Measurements from ENCODE around the gene ZNF609.
"Not testable (repeated sequence)": the region's sequence is repeated elsewhere in the genome, so short reads cannot be mapped to it uniquely, and the experiment has no call there.

The ZNF609 gene

DNA sequence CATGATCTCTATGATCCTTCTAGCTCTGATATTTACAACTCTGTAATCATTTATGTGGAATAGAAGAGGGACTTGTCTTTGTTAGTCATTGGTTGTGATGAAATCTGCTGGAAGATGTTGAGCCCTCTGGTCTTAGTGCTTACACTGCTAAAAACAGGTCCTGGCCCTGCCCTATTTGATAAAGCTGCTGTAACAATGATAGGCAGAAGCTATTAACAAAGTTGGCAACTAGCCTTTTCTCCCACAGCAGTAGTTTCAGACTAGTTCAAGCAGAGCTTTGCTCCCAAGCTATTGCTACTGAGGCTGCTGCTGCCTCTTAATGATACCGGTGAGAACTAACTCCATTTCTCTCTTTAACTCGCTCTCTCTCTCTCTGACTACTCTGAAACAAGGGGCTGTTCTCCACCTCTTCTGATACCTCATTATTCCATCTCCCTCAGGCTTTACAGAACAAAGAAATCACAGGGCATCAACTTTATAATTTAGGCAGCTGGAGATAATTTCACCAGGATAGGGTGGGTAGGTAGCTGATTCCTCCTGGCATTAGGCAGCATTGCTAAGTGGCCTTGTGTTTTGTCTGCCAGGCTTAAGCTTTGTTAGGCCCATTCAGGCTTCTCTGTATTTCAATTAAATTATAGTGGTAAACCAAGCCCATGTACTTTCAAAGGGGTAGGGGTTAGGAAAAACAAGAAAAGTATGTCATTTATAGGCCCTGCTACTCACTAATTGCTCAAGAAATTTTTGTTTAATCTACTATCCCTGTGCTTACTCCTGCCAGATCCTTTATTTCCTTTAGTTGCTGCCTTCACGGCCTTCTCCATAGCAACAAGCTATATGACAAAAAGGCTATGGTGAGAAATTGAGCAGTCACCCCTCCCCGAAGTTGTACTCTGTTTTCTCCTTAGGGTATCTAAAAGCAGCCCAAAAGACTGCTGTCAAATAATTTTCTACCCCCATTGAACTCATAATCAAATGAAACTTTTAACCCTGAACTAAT is 175.4 kb downstream of the ZNF609 start:
- Histone ChIP-seq H2AFZ (ENCODE audit: low read depth, low read length) (no peak overlapping the region), H3K4me3 (ENCODE audit: low read length) (no peak overlapping the region), H3K27me3 (ENCODE audit: low read depth, low read length) (no peaks in the 10 kb centered on the region), H3K27ac (ENCODE audit: low read length) (no peak overlapping the region), H3K9ac (ENCODE audit: low read length) (no peak overlapping the region), H4K20me1 (ENCODE audit: insufficient read depth, low read length) (no peaks in the 10 kb centered on the region), H3K36me3 (replicated peaks; ENCODE audit: low read depth, low read length) (peaks cover 11% of the 10 kb centered on the region), H3K4me2 (ENCODE audit: low read length) (no peak overlapping the region), H3K9me3 (ENCODE audit: insufficient read depth, low read length) (peaks cover 6% of the 10 kb centered on the region; the same call in 1 of the 2 replicates), H3K79me2 (ENCODE audit: low read length) (0 out of 2 replicates have a peak, but pooled peaks cover 2% of the 10 kb centered on the region), H3K4me1 (ENCODE audit: low read length) (peaks cover 4% of the 10 kb centered on the region; the same call in 1 of the 2 replicates)
- no peak for TF ChIP-seq EZH2phosphoT487 (IDR thresholded peaks at IDR 0.05; ENCODE audit: low read depth)
- TF ChIP-seq CTCF (IDR thresholded peaks at IDR 0.05; ENCODE audit: low read depth, low read length): no peak

- H3K36me3 ChIP-seq (replicated peaks; ENCODE audit: low read depth, low read length): peaks cover 11% of the 10 kb centered on the region
- no peak overlapping the region for H2AFZ ChIP-seq (ENCODE audit: low read depth, low read length)
- H3K27me3 ChIP-seq (ENCODE audit: low read depth, low read length): no peaks in the 10 kb centered on the region
- no peak overlapping the region for H3K4me3 ChIP-seq (ENCODE audit: low read length)
- 0 out of 2 replicates have a peak, but pooled peaks cover 2% of the 10 kb centered on the region for H3K79me2 ChIP-seq (ENCODE audit: low read length)
- peaks cover 4% of the 10 kb centered on the region; the same call in 1 of the 2 replicates for H3K4me1 ChIP-seq (ENCODE audit: low read length)
- no peak overlapping the region for H3K9ac ChIP-seq (ENCODE audit: low read length)
- no peaks in the 10 kb centered on the region for H4K20me1 ChIP-seq (ENCODE audit: insufficient read depth, low read length)
- no peak overlapping the region for H3K27ac ChIP-seq (ENCODE audit: low read length)
- H3K4me2 ChIP-seq (ENCODE audit: low read length): no peak overlapping the region
- no peak for TF ChIP-seq EZH2phosphoT487 (IDR thresholded peaks at IDR 0.05; ENCODE audit: low read depth)
- no peak for TF ChIP-seq CTCF (IDR thresholded peaks at IDR 0.05; ENCODE audit: low read depth, low read length)
- H3K9me3 ChIP-seq (ENCODE audit: insufficient read depth, low read length): peaks cover 6% of the 10 kb centered on the region; the same call in 1 of the 2 replicates
Observed at GRCh38 chr15:64636556-64636955, 176.2 kb downstream of the ZNF609 start.

DNA sequence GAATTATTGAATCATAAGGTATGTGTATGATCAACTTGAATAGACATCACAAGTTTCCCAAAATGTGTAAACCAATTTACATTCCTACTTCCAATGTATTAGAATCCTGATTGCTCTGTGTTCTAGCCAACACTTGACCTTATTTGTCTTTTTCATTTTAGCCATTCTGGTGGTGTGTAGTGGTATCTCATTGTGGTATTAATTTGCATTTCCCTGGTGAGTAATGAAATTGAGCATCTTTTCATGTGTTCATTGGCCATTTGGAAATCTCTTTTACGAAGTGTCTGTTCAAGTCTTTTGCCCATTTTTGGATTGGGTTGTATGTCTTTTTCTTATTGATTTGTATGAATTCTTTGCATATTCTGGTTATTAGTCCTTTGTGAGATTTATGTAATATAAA is 177.0 kb downstream of the ZNF609 start:
- H4K20me1 ChIP-seq (ENCODE audit: insufficient read depth, low read length): no peaks in the 10 kb centered on the region
- no peak overlapping the region for H3K27ac ChIP-seq (ENCODE audit: low read length)
- H3K9ac ChIP-seq (ENCODE audit: low read length): no peak overlapping the region
- TF ChIP-seq CTCF (IDR thresholded peaks at IDR 0.05; ENCODE audit: low read depth, low read length) (no peak), EZH2phosphoT487 (IDR thresholded peaks at IDR 0.05; ENCODE audit: low read depth) (no peak)
- 0 out of 2 replicates have a peak, but pooled peaks cover 2% of the 10 kb centered on the region for H3K79me2 ChIP-seq (ENCODE audit: low read length)
- peaks cover 4% of the 10 kb centered on the region; the same call in 1 of the 2 replicates for H3K4me1 ChIP-seq (ENCODE audit: low read length)
- peaks cover 6% of the 10 kb centered on the region; the same call in 1 of the 2 replicates for H3K9me3 ChIP-seq (ENCODE audit: insufficient read depth, low read length)
- H3K27me3 ChIP-seq (ENCODE audit: low read depth, low read length): no peaks in the 10 kb centered on the region
- H3K36me3 ChIP-seq (replicated peaks; ENCODE audit: low read depth, low read length): peaks cover 11% of the 10 kb centered on the region
- H3K4me2 ChIP-seq (ENCODE audit: low read length): no peak overlapping the region
- H3K4me3 ChIP-seq (ENCODE audit: low read length): no peak overlapping the region
- H2AFZ ChIP-seq (ENCODE audit: low read depth, low read length): no peak overlapping the region

DNA sequence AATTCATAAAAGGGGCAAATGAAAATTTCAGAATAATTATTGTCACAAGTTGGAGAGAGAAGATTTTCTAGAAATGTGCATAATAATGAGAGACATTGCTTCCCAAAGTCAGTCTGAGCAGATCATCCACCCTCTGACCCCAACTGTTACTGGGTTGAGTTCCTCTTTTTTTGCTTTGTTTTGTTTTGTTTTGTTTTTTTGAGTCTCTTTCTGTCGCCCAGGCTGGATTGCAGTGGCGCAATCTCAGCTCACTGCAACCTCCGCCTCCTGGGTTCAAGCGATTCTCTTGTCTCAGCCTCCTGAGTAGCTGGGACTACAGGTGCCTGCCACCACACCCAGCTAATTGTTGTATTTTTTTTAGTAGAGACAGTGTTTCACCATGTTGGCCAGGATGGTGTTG is 179.4 kb downstream of the ZNF609 start:
- H3K27ac ChIP-seq (ENCODE audit: low read length); H3K4me1 ChIP-seq (ENCODE audit: low read length); H3K27me3 ChIP-seq (ENCODE audit: low read depth, low read length); H3K4me2 ChIP-seq (ENCODE audit: low read length); H3K79me2 ChIP-seq (ENCODE audit: low read length); H2AFZ ChIP-seq (ENCODE audit: low read depth, low read length); H3K9me3 ChIP-seq (ENCODE audit: insufficient read depth, low read length); H4K20me1 ChIP-seq (ENCODE audit: insufficient read depth, low read length); H3K4me3 ChIP-seq (ENCODE audit: low read length); H3K9ac ChIP-seq (ENCODE audit: low read length): not testable (repeated sequence)
- peaks cover 11% of the 10 kb centered on the region for H3K36me3 ChIP-seq (replicated peaks; ENCODE audit: low read depth, low read length)
